SJCRH30 (cell line): ENCODE measurements around the gene RARRES2. TPM values are rescaled to one million over a fixed set of nuclear protein-coding genes. Genes with fewer than 3 reads are reported as not detected.
"Not testable (repeated sequence)": the region's sequence is repeated elsewhere in the genome, so short reads cannot be mapped to it uniquely, and the experiment has no call there.

ENCODE experiments used
- DNase-seq, 2 experiments: peaks; one replicate each; pipeline ENCODE4 v3.0.0-alpha.2; 2015 to 2020
- H3K27ac ChIP-seq: fragments of 250-450 bp; sonication (Bioruptor Pico); 2 replicates; pipeline ENCODE4 v1.5.1; 2020; ENCODE audit warnings: mild to moderate bottlenecking, moderate library complexity
- H3K27me3 ChIP-seq: fragments of 250-450 bp; sonication (Bioruptor Pico); 2 replicates; pipeline ENCODE4 v1.5.1; 2020; ENCODE audit warnings: mild to moderate bottlenecking, moderate library complexity
- H3K36me3 ChIP-seq: fragments of 250-450 bp; sonication (Bioruptor Pico); 2 replicates; pipeline ENCODE4 v1.5.1; 2020; ENCODE audit warnings: mild to moderate bottlenecking, moderate library complexity
- H3K4me1 ChIP-seq: fragments of 250-450 bp; sonication (Bioruptor Pico); 2 replicates; pipeline ENCODE4 v1.5.1; 2020; ENCODE audit warnings: mild to moderate bottlenecking, moderate library complexity
- H3K4me3 ChIP-seq: fragments of 250-450 bp; sonication (Bioruptor Pico); 2 replicates; pipeline ENCODE4 v1.5.1; 2020; ENCODE audit warnings: mild to moderate bottlenecking, moderate library complexity
- H3K9me3 ChIP-seq: fragments of 250-450 bp; sonication (Bioruptor Pico); replicated peaks from 2 replicates; pipeline ENCODE4 v1.5.1; 2020; ENCODE audit warnings: mild to moderate bottlenecking, moderate library complexity
- total RNA-seq: library from RNA; depleted of rRNA; stranded (reverse); fragments of >200 nt; shearing (Covaris generic); gene quantifications from 2 replicates; pipeline ENCODE4 v1.2.3, GENCODE V29; 2014

Gene RARRES2
- total RNA-seq, 1 experiment from 2014 or later, result 68.1 TPM

GRCh38 chr7:150329331-150330120 is 11.9 kb downstream of the RARRES2 start:
- Histone ChIP-seq H3K36me3 (no peaks in the 10 kb centered on the region), H3K4me3 (no peak overlapping the region), H3K9me3 (no peaks in the 10 kb centered on the region), H3K27ac (peak overlapping the region; percentile 48), H3K4me1 (peaks cover 21% of the 10 kb centered on the region), H3K27me3 (no peaks in the 10 kb centered on the region)
- DNase-seq, result peak; percentile 91 to 92

- H3K4me1 ChIP-seq, result peaks cover 29% of the 10 kb centered on the region
- H3K36me3 ChIP-seq, result no peaks in the 10 kb centered on the region
- no peak overlapping the region for H3K27ac ChIP-seq
- DNase-seq, result no peak
- no peaks in the 10 kb centered on the region for H3K27me3 ChIP-seq
- H3K4me3 ChIP-seq, result no peak overlapping the region
- H3K9me3 ChIP-seq, result no peaks in the 10 kb centered on the region
These were observed 14.1 kb downstream of the RARRES2 start for GRCh38 chr7:150327308-150327707.

- Histone ChIP-seq H3K36me3 (no peaks in the 10 kb centered on the region), H3K27ac (no peak overlapping the region), H3K4me1 (peaks cover 29% of the 10 kb centered on the region), H3K4me3 (no peak overlapping the region), H3K9me3 (no peaks in the 10 kb centered on the region), H3K27me3 (no peaks in the 10 kb centered on the region)
- DNase-seq, result no peak
These were observed 14.7 kb downstream of the RARRES2 start for GRCh38 chr7:150326657-150327268.

- H3K9me3 ChIP-seq, result no peaks in the 10 kb centered on the region
- H3K27ac ChIP-seq, result no peak overlapping the region
These were observed 15.5 kb downstream of the RARRES2 start for GRCh38 chr7:150325901-150326300.

GRCh38 chr7:150325110-150325611 is 16.3 kb downstream of the RARRES2 start:
- no peak overlapping the region for H3K27ac ChIP-seq

More at GRCh38 chr7:150325901-150326300, 15.5 kb downstream of the RARRES2 start:
- DNase-seq, result no peak
- no peaks in the 10 kb centered on the region for H3K36me3 ChIP-seq
- H3K4me1 ChIP-seq, result peaks cover 33% of the 10 kb centered on the region
- no peak overlapping the region for H3K4me3 ChIP-seq
- H3K27me3 ChIP-seq, result no peaks in the 10 kb centered on the region

GRCh38 chr7:150324373-150324961 is 17.0 kb downstream of the RARRES2 start:
- Histone ChIP-seq H3K4me1 (peaks cover 33% of the 10 kb centered on the region), H3K4me3 (no peak overlapping the region), H3K27ac (no peak overlapping the region), H3K9me3 (no peaks in the 10 kb centered on the region), H3K36me3 (no peaks in the 10 kb centered on the region), H3K27me3 (no peaks in the 10 kb centered on the region)
- DNase-seq, result no peak

More at GRCh38 chr7:150325110-150325611, 16.3 kb downstream of the RARRES2 start:
- Histone ChIP-seq H3K9me3 (no peaks in the 10 kb centered on the region), H3K4me3 (no peak overlapping the region), H3K27me3 (no peaks in the 10 kb centered on the region), H3K4me1 (peaks cover 38% of the 10 kb centered on the region), H3K36me3 (no peaks in the 10 kb centered on the region)
- DNase-seq, result no peak

GRCh38 chr7:150323682-150324372 is 17.6 kb downstream of the RARRES2 start:
- no peak overlapping the region for H3K27ac ChIP-seq
- no peaks in the 10 kb centered on the region for H3K36me3 ChIP-seq
- no peak for DNase-seq
- H3K9me3 ChIP-seq, result no peaks in the 10 kb centered on the region
- no peak overlapping the region for H3K4me3 ChIP-seq
- H3K27me3 ChIP-seq, result no peaks in the 10 kb centered on the region
- peaks cover 26% of the 10 kb centered on the region for H3K4me1 ChIP-seq

- Histone ChIP-seq H3K9me3 (no peaks in the 10 kb centered on the region), H3K4me3 (no peak within 1 kb of the TSS), H3K36me3 (no peaks in the 10 kb centered on the region), H3K27ac (no peak within 1 kb of the TSS), H3K4me1 (peaks cover 23% of the 10 kb centered on the region), H3K27me3 (no peaks in the 10 kb centered on the region)
- no peak for DNase-seq
These were observed 18.4 kb downstream of the RARRES2 start, which contains the start of the genes ACTR3C and LRRC61 for GRCh38 chr7:150322833-150323681. Gene ACTR3C (minus strand): TSS chr7:150323545. CDS start chr7:150295296, 28,249 bp downstream. Gene LRRC61 (plus strand): TSS chr7:150323355. CDS start chr7:150336862, 13,507 bp downstream.

GRCh38 chr7:150322114-150322832 is 19.2 kb downstream of the RARRES2 start:
- H3K9me3 ChIP-seq, result no peaks in the 10 kb centered on the region
- H3K36me3 ChIP-seq, result no peaks in the 10 kb centered on the region
- no peak overlapping the region for H3K27ac ChIP-seq
- peaks cover 23% of the 10 kb centered on the region for H3K4me1 ChIP-seq
- no peak overlapping the region for H3K4me3 ChIP-seq
- no peak for DNase-seq
- H3K27me3 ChIP-seq, result no peaks in the 10 kb centered on the region

GRCh38 chr7:150321788-150322113 is 19.7 kb downstream of the RARRES2 start:
- no peak for DNase-seq
- H3K9me3 ChIP-seq, result no peaks in the 10 kb centered on the region
- peaks cover 23% of the 10 kb centered on the region for H3K4me1 ChIP-seq
- no peaks in the 10 kb centered on the region for H3K36me3 ChIP-seq
- no peak overlapping the region for H3K27ac ChIP-seq
- no peaks in the 10 kb centered on the region for H3K27me3 ChIP-seq
- no peak overlapping the region for H3K4me3 ChIP-seq

GRCh38 chr7:150317748-150318444 is 23.5 kb downstream of the RARRES2 start:
- DNase-seq, result no peak
- no peak overlapping the region for H3K4me3 ChIP-seq
- no peaks in the 10 kb centered on the region for H3K27me3 ChIP-seq
- H3K4me1 ChIP-seq, result peaks cover 22% of the 10 kb centered on the region
- H3K36me3 ChIP-seq, result no peaks in the 10 kb centered on the region
- no peaks in the 10 kb centered on the region for H3K9me3 ChIP-seq
- H3K27ac ChIP-seq, result no peak overlapping the region

GRCh38 chr7:150316987-150317386 is 24.4 kb downstream of the RARRES2 start:
- H3K9me3 ChIP-seq, H3K4me3 ChIP-seq, H3K27ac ChIP-seq, H3K36me3 ChIP-seq, DNase-seq, H3K27me3 ChIP-seq: not testable (repeated sequence)
- peaks cover 31% of the 10 kb centered on the region for H3K4me1 ChIP-seq

- H3K27me3 ChIP-seq, result no peaks in the 10 kb centered on the region
- H3K9me3 ChIP-seq, result no peaks in the 10 kb centered on the region
- peaks cover 43% of the 10 kb centered on the region for H3K4me1 ChIP-seq
- DNase-seq, result no peak
- no peak overlapping the region for H3K27ac ChIP-seq
- no peak overlapping the region for H3K4me3 ChIP-seq
- H3K36me3 ChIP-seq, result no peaks in the 10 kb centered on the region
These were observed 26.7 kb downstream of the RARRES2 start for GRCh38 chr7:150314639-150315239.
